ENCODE measurements around the gene RIMBP2. TPM values are rescaled to one million over a fixed set of nuclear protein-coding genes. Genes with fewer than 3 reads are reported as not detected.

RIMBP2 gene
- total and polyA plus RNA-seq, 2 donors (not counting 1 experiment from before 2014, with no cell fraction given): 0.17 TPM; not detected in 1

- no peak for DNase-seq (ENCODE audit: low read depth in 2 of 2)
- Histone ChIP-seq H3K9ac (ENCODE audit: insufficient read depth, low read length) (no peak overlapping the region), H3K36me3 (ENCODE audit: control insufficient read depth, insufficient read depth, low read length) (no peaks in the 10 kb centered on the region), H3K27me3 (ENCODE audit: control insufficient read depth, insufficient read depth, low read length) (no peaks in the 10 kb centered on the region), H3K4me3 (replicated peaks in 1 of 4; ENCODE audit: control extremely low read depth in 1 of 4, insufficient read depth in 1 of 4, low read depth in 3 of 4, low read length in 4 of 4) (no peak overlapping the region), H3K9me3 (ENCODE audit: control insufficient read depth, insufficient read depth, low read depth, low read length) (no peaks in the 10 kb centered on the region), H3K4me1 (ENCODE audit: control insufficient read depth, extremely low read depth, insufficient read depth, low read length) (no peaks in the 10 kb centered on the region), H2AFZ (ENCODE audit: low read length) (no peak overlapping the region), H3K27ac (ENCODE audit: insufficient read depth, low read length) (no peak overlapping the region), H4K20me1 (ENCODE audit: control insufficient read depth, extremely low read depth, insufficient read depth, low read length) (no peaks in the 10 kb centered on the region), H3K79me2 (ENCODE audit: control insufficient read depth, insufficient read depth, low read length) (no peaks in the 10 kb centered on the region), H3K4me2 (ENCODE audit: extremely low read depth, insufficient read depth, low read length) (no peak overlapping the region)
- TF ChIP-seq CTCF (conservative IDR thresholded peaks at IDR 0.05 in 1 of 2, IDR thresholded peaks at IDR 0.05 in 1 of 2; ENCODE audit: low read depth in 1 of 2, low read length in 2 of 2) (no peak), EZH2 (IDR thresholded peaks at IDR 0.05; ENCODE audit: low read length, missing control alignments) (no peak)
These were observed 194.5 kb downstream of the RIMBP2 start for GRCh38 chr12:130521375-130522124.

- Histone ChIP-seq H3K4me1 (ENCODE audit: control insufficient read depth, extremely low read depth, insufficient read depth, low read length) (no peaks in the 10 kb centered on the region), H2AFZ (ENCODE audit: low read length) (no peak overlapping the region), H3K9ac (ENCODE audit: insufficient read depth, low read length) (no peak overlapping the region), H3K9me3 (ENCODE audit: control insufficient read depth, insufficient read depth, low read depth, low read length) (no peaks in the 10 kb centered on the region), H3K4me3 (replicated peaks in 1 of 4; ENCODE audit: control extremely low read depth in 1 of 4, insufficient read depth in 1 of 4, low read depth in 3 of 4, low read length in 4 of 4) (no peak overlapping the region), H4K20me1 (ENCODE audit: control insufficient read depth, extremely low read depth, insufficient read depth, low read length) (no peaks in the 10 kb centered on the region), H3K27ac (ENCODE audit: insufficient read depth, low read length) (no peak overlapping the region), H3K27me3 (ENCODE audit: control insufficient read depth, insufficient read depth, low read length) (no peaks in the 10 kb centered on the region), H3K79me2 (ENCODE audit: control insufficient read depth, insufficient read depth, low read length) (no peaks in the 10 kb centered on the region), H3K36me3 (ENCODE audit: control insufficient read depth, insufficient read depth, low read length) (no peaks in the 10 kb centered on the region), H3K4me2 (ENCODE audit: extremely low read depth, insufficient read depth, low read length) (no peak overlapping the region)
- TF ChIP-seq EZH2 (IDR thresholded peaks at IDR 0.05; ENCODE audit: low read length, missing control alignments) (no peak), CTCF (conservative IDR thresholded peaks at IDR 0.05 in 1 of 2, IDR thresholded peaks at IDR 0.05 in 1 of 2; ENCODE audit: low read depth in 1 of 2, low read length in 2 of 2) (no peak)
- no peak for DNase-seq (ENCODE audit: low read depth in 2 of 2)
These were observed 195.3 kb downstream of the RIMBP2 start for GRCh38 chr12:130520784-130521183.

- Histone ChIP-seq H3K36me3 (ENCODE audit: control insufficient read depth, insufficient read depth, low read length) (no peaks in the 10 kb centered on the region), H3K4me3 (replicated peaks in 1 of 4; ENCODE audit: control extremely low read depth in 1 of 4, insufficient read depth in 1 of 4, low read depth in 3 of 4, low read length in 4 of 4) (no peak overlapping the region), H3K79me2 (ENCODE audit: control insufficient read depth, insufficient read depth, low read length) (no peaks in the 10 kb centered on the region), H3K9me3 (ENCODE audit: control insufficient read depth, insufficient read depth, low read depth, low read length) (no peaks in the 10 kb centered on the region), H3K4me2 (ENCODE audit: extremely low read depth, insufficient read depth, low read length) (no peak overlapping the region), H3K27me3 (ENCODE audit: control insufficient read depth, insufficient read depth, low read length) (no peaks in the 10 kb centered on the region), H3K4me1 (ENCODE audit: control insufficient read depth, extremely low read depth, insufficient read depth, low read length) (no peaks in the 10 kb centered on the region), H3K9ac (ENCODE audit: insufficient read depth, low read length) (no peak overlapping the region), H3K27ac (ENCODE audit: insufficient read depth, low read length) (no peak overlapping the region), H4K20me1 (ENCODE audit: control insufficient read depth, extremely low read depth, insufficient read depth, low read length) (no peaks in the 10 kb centered on the region), H2AFZ (ENCODE audit: low read length) (no peak overlapping the region)
- no peak for DNase-seq (ENCODE audit: low read depth in 2 of 2)
- no peak for TF ChIP-seq EZH2 (IDR thresholded peaks at IDR 0.05; ENCODE audit: low read length, missing control alignments)
- TF ChIP-seq CTCF (conservative IDR thresholded peaks at IDR 0.05 in 1 of 2, IDR thresholded peaks at IDR 0.05 in 1 of 2; ENCODE audit: low read depth in 1 of 2, low read length in 2 of 2): no peak
These were observed 198.5 kb downstream of the RIMBP2 start for GRCh38 chr12:130517588-130517987.

Data from fibroblast of lung (primary cell).